Gastrocnemius medialis (tissue), 4 donors: Measurements from ENCODE around the gene CHST8. TPM values are rescaled to one million over a fixed set of nuclear protein-coding genes. Genes with fewer than 3 reads are reported as not detected.
"Not testable (repeated sequence)": the region's sequence is repeated elsewhere in the genome, so short reads cannot be mapped to it uniquely, and the experiment has no call there.

Experiments
- ATAC-seq, 2 donors: fragments of 150-250 bp; one replicate each; pipeline ENCODE4 v1.9.1; 2016
- DNase-seq, 2 donors: peaks; one replicate each; pipeline ENCODE4 v3.0.0-alpha.2; 2019
- H3K27ac ChIP-seq, 4 donors: fragments of 200-600 bp; sonication (generic); 1 replicate in 1 of 4; 2 replicates in 3 of 4; pipeline ENCODE4 v1.5.1; 2016 to 2018; ENCODE audit warnings: mild to moderate bottlenecking in 2 of 4, moderate library complexity in 1 of 4
- H3K27me3 ChIP-seq, 3 donors: fragments of 200-600 bp; sonication (generic) in 2 of 3; 1 replicate in 1 of 3; 2 replicates in 2 of 3; pipeline versions ENCODE4 v1.5.1 to v1.6.0; 2016 to 2019; ENCODE audit warnings: mild to moderate bottlenecking in 1 of 3, moderate library complexity in 1 of 3
- H3K36me3 ChIP-seq, 2 donors: fragments of 200-600 bp; sonication (generic) in 1 of 2; one replicate each; pipeline ENCODE4 v1.5.1; 2017 to 2018
- H3K4me1 ChIP-seq, 2 donors: fragments of 200-600 bp; sonication (generic) in 1 of 2; one replicate each; pipeline ENCODE4 v1.5.1; 2016 to 2017; ENCODE audit warnings: mild to moderate bottlenecking in 2 of 2
- H3K4me3 ChIP-seq, 4 donors: fragments of 200-600 bp; sonication (generic) in 3 of 4; 1 replicate in 1 of 4; 2 replicates in 3 of 4; pipeline ENCODE4 v1.5.1; 2016 to 2019; ENCODE audit warnings: mild to moderate bottlenecking in 2 of 4
- H3K9me3 ChIP-seq, 3 donors: fragments of 200-600 bp; sonication (generic) in 2 of 3; 1 replicate in 1 of 3; 2 replicates in 2 of 3; pipeline ENCODE4 v1.5.1; 2016 to 2019
- CTCF ChIP-seq, 5 experiments: fragments of 450-650 bp in 3 of 5; fragments of 200-600 bp in 2 of 5; sonication (generic) in 2 of 5; IDR thresholded peaks in 4 of 5; conservative IDR thresholded peaks in 1 of 5; 1 replicate in 4 of 5; 2 replicates in 1 of 5; pipeline ENCODE4 v1.5.1; 2016 to 2019; ENCODE audit warnings: antibody characterized with exemption in 5 of 5, mild to moderate bottlenecking in 3 of 5, moderate library complexity in 3 of 5
- POLR2A ChIP-seq, 2 donors: fragments of 450-650 bp; IDR thresholded peaks; one replicate each; pipeline ENCODE4 v1.6.1; 2017; ENCODE audit warnings: antibody characterized with exemption in 2 of 2, mild to moderate bottlenecking in 2 of 2, moderate library complexity in 2 of 2
- in situ Hi-C, 4 donors: fragments of 200-750 bp; cut with MboI; loops; one replicate each; pipeline versions ENCODE4 v1.15.0 to v1.8.0; 2017; ENCODE audit warnings: low sequenced_read_pairs in 4 of 4
- intact Hi-C: fragments of 100-400 bp; cut with DNase I; formaldehyde crosslinking; loops from one replicate; pipeline ENCODE4 v1.15.1; 2023; ENCODE audit warnings: low total_unique reads
- total RNA-seq, 4 donors: library from RNA; depleted of rRNA; stranded (reverse); fragments of >200 nt; gene quantifications; one replicate each; pipeline versions ENCODE4 v1.1.0 to v1.2.3, GENCODE V29; 2016

Gene CHST8
- total RNA-seq, 4 donors from 2014 or later, result 0.29 to 0.46 TPM; not detected in 2

- no peaks in the 10 kb centered on the region for H3K36me3 ChIP-seq
- DNase-seq (no peak), ATAC-seq (no peak)
- H3K27me3 ChIP-seq, result peaks cover 4 to 13% (median 7%) of the 10 kb centered on the region in 3 donors
- intact Hi-C loops, result no loop called here
- H3K27ac ChIP-seq, result no peak overlapping the region
- H3K9me3 ChIP-seq, result no peaks in the 10 kb centered on the region
- no peak overlapping the region for H3K4me3 ChIP-seq
- in situ Hi-C loops, result no loop called here
- no peaks in the 10 kb centered on the region for H3K4me1 ChIP-seq
- no peak for TF ChIP-seq POLR2A (IDR thresholded peaks at IDR 0.05)
- no peak for TF ChIP-seq CTCF (IDR thresholded peaks at IDR 0.05 in 4 of 5, conservative IDR thresholded peaks at IDR 0.05 in 1 of 5)
Observed at GRCh38 chr19:33691030-33691427, 69.3 kb downstream of the CHST8 start.

GRCh38 chr19:33691736-33692135, 70.0 kb downstream of the CHST8 start:
- DNase-seq (no peak), ATAC-seq (no peak)
- peaks cover 0 to 6% (median 5%) of the 10 kb centered on the region in 3 donors for H3K27me3 ChIP-seq
- no peaks in the 10 kb centered on the region for H3K4me1 ChIP-seq
- in situ Hi-C loops (no loop called here), intact Hi-C loops (no loop called here)
- TF ChIP-seq CTCF (IDR thresholded peaks at IDR 0.05 in 4 of 5, conservative IDR thresholded peaks at IDR 0.05 in 1 of 5), result no peak
- TF ChIP-seq POLR2A (IDR thresholded peaks at IDR 0.05), result no peak
- no peak overlapping the region for H3K27ac ChIP-seq
- H3K4me3 ChIP-seq, result no peak overlapping the region
- H3K36me3 ChIP-seq, result no peaks in the 10 kb centered on the region
- no peaks in the 10 kb centered on the region for H3K9me3 ChIP-seq

- intact Hi-C loops (no loop called here), in situ Hi-C loops (no loop called here)
- Histone ChIP-seq H3K27ac (no peak overlapping the region), H3K4me3 (no peak overlapping the region), H3K4me1 (no peaks in the 10 kb centered on the region), H3K36me3 (no peaks in the 10 kb centered on the region), H3K27me3 (peaks cover 0 to 5% (median 0%) of the 10 kb centered on the region in 3 donors), H3K9me3 (no peaks in the 10 kb centered on the region)
- no peak for DNase-seq
- ATAC-seq, result no peak
- TF ChIP-seq POLR2A (IDR thresholded peaks at IDR 0.05) (no peak), CTCF (IDR thresholded peaks at IDR 0.05 in 4 of 5, conservative IDR thresholded peaks at IDR 0.05 in 1 of 5) (no peak)
Observed at GRCh38 chr19:33693678-33694077, 71.9 kb downstream of the CHST8 start.

GRCh38 chr19:33695547-33695946, 73.8 kb downstream of the CHST8 start:
- intact Hi-C loops, DNase-seq, in situ Hi-C loops: not testable (repeated sequence)

GRCh38 chr19:33697766-33698165, 76.0 kb downstream of the CHST8 start:
- DNase-seq (no peak), ATAC-seq (no peak)
- TF ChIP-seq POLR2A (IDR thresholded peaks at IDR 0.05) (no peak), CTCF (IDR thresholded peaks at IDR 0.05 in 4 of 5, conservative IDR thresholded peaks at IDR 0.05 in 1 of 5) (no peak)
- in situ Hi-C loops, result no loop called here
- no peak overlapping the region for H3K27ac ChIP-seq
- no peak overlapping the region for H3K4me3 ChIP-seq
- peaks cover 0 to 3% of the 10 kb centered on the region in 2 donors for H3K4me1 ChIP-seq
- intact Hi-C loops, result no loop called here
- H3K36me3 ChIP-seq, result no peaks in the 10 kb centered on the region
- H3K27me3 ChIP-seq, result no peaks in the 10 kb centered on the region
- no peaks in the 10 kb centered on the region for H3K9me3 ChIP-seq

More at GRCh38 chr19:33695547-33695946, 73.8 kb downstream of the CHST8 start:
- not testable (repeated sequence) for ATAC-seq, H3K4me3 ChIP-seq, H3K9me3 ChIP-seq, H3K27me3 ChIP-seq, H3K27ac ChIP-seq, H3K4me1 ChIP-seq, H3K36me3 ChIP-seq
